ENCODE data around the gene SORCS2.
"Not testable (repeated sequence)": the region's sequence is repeated elsewhere in the genome, so short reads cannot be mapped to it uniquely, and the experiment has no call there.

Gene SORCS2

DNA sequence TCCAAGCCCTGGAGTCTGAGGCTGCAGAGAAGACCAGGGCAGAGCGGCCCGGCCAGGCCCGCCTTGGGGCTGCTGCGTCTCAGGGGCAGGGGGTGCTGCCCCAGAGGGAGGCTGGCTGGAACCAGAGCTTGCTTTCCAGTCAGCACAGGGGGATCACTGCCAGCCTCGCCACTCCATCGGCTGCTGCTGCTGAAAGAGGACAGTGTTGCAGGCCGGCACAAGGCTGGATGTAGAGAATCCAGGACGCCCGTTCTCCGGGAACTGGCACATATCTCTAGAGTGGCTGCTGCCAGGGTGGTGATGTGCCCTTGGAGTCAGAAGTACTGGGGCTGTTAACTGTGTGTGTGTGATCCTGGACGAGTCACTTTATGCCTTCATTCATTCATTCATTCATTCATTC, 31.9 kb upstream of the SORCS2 start:
- DNase-seq (ENCODE audit: low spot score) = no peak

DNA sequence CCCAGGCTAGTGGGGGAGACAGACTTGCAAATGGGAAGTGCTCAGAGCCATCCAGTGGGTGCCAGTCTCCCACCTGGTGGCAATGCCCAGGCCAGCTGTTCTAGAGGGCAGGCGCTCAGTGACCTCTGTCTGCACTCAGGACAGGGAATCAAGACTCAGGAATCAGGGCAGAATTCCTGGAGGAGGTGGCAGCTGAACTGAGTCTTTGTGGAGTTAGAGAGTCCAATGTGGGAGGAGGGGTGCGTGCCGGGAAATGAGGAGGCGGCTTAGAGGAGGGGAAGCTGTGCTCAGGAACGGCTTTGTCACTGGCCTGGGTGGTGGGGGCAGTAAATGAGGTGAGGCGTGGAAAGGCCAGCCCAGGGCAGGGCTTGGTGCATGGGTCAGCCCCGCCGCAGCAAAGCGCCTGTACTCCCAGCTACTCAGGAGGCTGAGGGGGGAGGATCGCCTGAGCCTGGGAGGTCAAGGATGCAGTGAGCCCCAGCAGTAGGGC, 31.3 kb upstream of the SORCS2 start:
- DNase-seq (ENCODE audit: low spot score) = no peak

- DNase-seq (ENCODE audit: low spot score) = no peak
Observed at GRCh38 chr4:7161721-7162214, 30.6 kb upstream of the SORCS2 start.

DNA sequence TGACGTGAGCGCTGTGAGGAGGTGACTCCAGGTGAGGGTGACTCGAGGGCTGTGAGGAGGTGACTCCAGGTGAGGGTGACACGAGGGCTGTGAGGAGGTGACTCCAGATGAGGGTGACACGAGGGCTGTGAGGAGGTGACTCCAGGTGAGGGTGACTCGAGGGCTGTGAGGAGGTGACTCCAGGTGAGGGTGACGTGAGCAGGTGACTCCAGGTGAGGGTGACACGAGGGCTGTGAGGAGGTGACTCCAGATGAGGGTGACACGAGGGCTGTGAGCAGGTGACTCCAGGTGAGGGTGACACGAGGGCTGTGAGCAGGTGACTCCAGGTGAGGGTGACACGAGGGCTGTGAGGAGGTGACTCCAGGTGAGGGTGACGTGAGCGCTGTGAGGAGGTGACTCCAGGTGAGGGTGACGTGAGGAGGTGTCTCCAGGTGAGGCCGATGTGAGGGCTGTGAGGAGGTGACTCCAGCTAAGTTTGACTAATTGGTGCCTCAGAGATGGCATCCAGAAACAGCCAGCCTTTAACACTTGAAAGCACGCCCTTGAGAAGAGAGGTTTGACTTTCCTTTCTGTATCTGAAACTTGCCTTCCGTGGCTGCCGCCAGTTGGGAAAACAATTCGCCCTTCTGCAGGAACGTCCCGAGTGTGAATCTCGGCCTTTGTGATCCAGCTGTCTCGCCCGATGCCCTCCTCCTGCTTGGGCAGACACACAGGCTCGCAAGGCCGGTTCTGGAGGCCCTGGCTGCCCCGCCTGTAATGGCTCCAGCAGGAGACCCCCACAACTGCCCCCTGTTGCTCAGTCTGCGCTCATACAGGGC, 27.1 kb upstream of the SORCS2 start:
- not testable (repeated sequence) for DNase-seq (ENCODE audit: low spot score)

DNA sequence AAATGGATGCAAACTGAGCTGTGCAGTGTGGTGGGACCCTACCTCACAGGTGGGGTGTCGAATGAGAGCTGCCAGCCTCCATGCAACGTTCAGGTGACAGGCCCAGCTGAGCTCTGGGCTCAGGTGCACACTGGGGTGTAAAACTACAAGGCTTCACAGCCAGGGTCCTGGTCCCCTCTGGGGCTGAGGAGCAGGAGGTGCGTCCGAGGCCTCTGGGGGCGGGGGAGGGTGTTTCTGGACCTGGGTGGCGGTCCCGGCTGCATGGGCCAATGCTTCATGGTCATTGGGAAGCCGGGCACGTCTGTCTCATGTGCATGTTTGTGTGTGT, 26.5 kb upstream of the SORCS2 start:
- DNase-seq (ENCODE audit: low spot score) = no peak

GRCh38 chr4:7166237-7166636, 26.1 kb upstream of the SORCS2 start:
- DNase-seq (ENCODE audit: low spot score) = no peak

GRCh38 chr4:7166981-7167700, 25.2 kb upstream of the SORCS2 start:
- no peak for DNase-seq (ENCODE audit: low spot score)

DNA sequence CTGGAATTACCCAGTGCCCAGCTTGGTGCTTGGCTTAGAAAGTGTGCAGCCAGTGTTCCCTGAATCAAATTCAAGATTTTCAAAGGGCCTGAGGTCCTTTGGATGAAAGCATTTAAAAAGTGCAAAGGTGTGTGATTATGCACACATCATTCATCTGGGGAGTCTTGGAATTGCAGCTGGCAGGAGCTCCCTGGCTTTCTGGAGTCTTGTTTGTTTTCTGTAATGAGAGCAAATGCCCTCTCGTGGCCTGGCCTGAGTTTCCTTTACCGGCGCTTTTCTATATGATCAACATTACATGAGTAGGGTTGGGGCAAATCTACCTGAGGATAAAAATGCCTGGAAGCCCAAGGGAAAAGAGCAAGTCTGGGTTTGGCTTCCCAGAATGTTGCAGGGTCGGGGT, 24.6 kb upstream of the SORCS2 start:
- no peak for DNase-seq (ENCODE audit: low spot score)

DNA sequence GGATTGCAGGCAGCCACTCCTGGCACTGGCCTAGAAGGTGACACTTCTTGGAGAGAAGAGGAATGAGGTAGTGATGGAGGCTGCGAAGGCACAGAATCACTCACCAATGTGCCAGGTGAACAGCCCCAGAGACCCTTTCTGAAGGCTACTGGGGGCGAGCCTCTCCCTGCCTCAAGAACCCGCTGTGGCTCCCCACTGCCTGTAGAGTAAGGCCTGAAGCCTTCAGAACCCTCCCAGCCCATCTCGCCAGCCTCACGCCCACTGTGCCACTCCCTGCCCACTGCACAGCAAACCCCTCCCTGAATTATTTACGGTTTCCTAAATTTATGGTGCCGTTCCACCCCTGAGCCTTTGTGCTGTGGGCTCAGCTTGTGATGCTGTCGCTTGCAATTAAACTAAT, 24.2 kb upstream of the SORCS2 start:
- no peak for DNase-seq (ENCODE audit: low spot score)

- DNase-seq (ENCODE audit: low spot score) = no peak
Observed at GRCh38 chr4:7169134-7169533, 23.2 kb upstream of the SORCS2 start.

- no peak for DNase-seq (ENCODE audit: low spot score)
Observed at GRCh38 chr4:7170012-7170411, 22.3 kb upstream of the SORCS2 start.

DNA sequence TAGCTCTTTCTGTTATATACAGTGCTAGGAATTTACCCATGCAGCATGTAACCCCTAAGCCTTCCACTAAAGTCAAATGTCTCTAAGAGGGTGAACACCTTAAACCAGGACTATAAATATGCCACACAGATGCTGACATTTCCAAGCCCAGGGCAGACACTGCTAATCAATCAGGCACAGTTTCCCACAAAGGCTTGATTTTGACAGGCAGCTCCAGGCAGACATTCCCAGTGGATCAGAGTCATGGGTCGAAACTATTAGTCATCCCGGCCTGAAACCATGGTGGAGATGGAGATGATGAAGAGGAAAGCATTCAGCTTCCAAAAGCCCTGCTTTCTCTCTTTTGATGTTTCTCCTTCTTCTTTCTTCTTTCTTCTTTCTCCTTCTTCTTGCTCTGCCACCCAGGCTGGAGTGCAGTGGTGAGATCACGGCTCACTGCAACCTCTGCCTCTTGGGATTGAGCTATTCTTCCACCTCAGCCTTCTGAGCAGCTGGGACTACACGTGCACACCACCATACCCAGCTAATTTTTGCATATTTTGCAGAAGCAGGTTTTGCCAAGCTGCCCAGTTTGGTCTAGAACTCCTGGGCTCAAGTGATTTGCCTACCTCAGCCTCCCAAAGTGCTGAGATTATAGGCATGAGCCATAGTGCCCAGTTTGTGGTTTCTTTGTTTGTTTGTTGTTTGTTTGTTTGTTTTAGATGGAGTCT, 21.0 kb upstream of the SORCS2 start:
- DNase-seq (ENCODE audit: low spot score) = no peak

- no peak for DNase-seq (ENCODE audit: low spot score)
Observed at GRCh38 chr4:7172508-7172907, 19.8 kb upstream of the SORCS2 start.

DNA sequence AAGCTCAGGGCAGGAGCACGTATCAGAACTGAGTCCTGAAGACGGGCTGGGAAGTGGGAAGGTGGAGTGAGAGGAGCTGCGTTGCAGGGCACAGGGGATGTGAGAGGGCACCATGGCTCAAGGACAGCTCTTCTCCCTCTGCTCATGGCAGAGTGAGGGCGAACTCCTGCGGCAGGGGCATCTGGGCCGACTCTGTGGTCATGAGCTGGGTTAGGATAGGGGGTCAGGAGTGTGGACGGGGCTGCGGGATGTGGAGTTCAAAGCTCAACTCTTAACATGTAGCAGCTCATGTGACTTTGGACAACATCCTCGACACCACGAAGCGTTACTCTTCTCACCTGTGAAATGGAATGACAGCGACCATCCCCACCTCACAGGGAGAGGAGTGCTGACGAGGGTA, 19.4 kb upstream of the SORCS2 start:
- DNase-seq (ENCODE audit: low spot score) = no peak

DNA sequence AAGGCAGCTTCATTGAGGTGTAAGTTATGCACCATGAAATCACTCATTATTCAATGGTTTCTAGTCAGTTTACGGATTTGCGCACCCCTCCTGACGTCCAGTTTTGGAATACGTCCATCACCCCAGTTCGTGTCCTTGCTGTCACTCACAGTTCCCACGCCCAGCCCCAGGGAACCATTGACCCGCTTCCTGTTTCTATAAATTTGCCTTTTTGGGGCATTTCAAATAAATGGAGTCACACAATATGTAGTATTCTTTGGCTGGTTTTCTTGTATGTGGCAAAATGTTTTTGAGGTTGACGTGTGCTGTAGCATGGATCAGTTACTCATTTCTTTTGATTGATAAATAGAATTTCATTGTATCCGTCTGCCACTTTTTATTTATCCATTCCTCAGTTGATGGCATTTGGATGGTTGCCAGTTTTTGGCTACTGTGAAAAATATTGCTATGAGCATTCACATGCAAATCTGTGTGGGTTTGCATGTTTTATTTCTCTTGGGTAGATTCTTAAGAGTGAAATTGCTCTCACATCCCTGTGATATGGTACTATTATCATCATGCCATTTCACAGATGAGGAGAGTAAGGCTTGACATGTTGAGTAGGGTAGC, 18.4 kb upstream of the SORCS2 start:
- DNase-seq (ENCODE audit: low spot score) = no peak

DNA sequence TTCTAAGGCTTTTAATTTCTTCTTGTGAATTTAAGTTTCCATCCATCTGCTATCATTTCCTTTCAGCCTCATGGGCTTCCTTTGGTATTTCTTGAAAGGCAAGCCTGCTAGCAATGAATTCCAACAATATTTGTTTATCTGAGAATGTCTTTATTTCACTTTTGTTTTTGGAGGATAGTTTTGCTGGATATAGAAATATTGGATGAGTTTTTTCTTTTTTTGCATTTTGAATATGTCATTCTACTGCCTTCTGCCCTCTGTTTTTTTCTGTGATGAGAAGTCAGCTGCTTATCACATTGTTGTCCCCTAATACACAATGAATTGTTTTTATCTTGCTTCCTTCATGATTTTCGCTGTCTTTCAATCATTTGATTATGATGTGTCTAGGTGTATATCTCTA, 13.2 kb upstream of the SORCS2 start:
- no peak for DNase-seq (ENCODE audit: low spot score)

- DNase-seq (ENCODE audit: low spot score) = no peak
Observed at GRCh38 chr4:7180938-7181337, 11.4 kb upstream of the SORCS2 start.

DNA sequence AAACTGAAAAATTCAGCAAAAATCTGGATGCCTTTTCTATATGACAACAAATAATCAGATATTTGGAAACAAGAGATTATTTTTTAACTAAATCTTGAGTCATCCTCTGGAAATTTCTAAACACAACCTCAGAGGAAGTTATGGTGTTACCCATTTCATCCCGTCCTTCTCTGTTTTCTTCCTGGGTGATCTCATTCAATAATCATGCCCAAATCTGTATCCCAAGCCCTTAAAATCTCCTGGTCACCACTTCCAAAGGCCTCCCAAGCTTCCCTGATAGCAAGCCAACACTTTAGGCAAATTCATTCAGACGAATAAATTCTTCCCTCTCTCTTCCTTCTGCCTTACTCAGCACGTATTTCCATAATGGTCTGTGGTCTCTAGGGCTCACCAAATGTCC, 9.7 kb upstream of the SORCS2 start:
- DNase-seq (ENCODE audit: low spot score) = no peak

GRCh38 chr4:7183161-7183560, 9.2 kb upstream of the SORCS2 start:
- no peak for DNase-seq (ENCODE audit: low spot score)

DNA sequence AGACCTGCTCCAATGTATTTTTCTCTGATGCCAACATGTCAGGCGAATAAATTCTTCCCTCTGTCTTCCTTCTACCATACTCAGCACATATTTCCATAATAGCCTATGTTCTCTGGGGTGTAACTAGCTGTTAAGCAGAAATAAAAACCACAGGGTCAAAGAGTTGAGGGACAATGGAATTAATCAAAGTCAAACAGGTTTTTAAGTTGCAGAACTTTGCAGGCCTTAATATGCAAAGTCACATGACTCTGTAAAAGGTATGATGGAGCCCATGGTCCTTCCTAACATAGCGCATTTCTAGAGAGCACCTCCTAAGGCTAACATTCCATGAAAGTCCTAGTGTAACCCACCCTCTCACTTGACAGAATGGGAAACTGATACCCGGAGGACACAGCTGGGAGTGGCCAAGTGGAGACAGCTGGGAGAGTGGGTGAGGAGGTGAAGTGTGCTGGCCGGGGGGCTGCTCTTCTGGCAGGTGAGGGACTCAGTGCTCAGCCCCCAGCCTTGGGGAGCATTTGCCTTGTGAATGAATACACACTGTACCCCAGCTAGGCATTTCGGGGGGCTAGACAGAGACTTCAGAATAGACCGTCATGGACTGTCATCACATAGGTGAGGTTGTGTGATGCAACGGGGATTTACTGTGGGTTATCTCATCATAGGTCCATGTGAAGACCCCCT, 8.4 kb upstream of the SORCS2 start:
- DNase-seq (ENCODE audit: low spot score) = no peak

DNA sequence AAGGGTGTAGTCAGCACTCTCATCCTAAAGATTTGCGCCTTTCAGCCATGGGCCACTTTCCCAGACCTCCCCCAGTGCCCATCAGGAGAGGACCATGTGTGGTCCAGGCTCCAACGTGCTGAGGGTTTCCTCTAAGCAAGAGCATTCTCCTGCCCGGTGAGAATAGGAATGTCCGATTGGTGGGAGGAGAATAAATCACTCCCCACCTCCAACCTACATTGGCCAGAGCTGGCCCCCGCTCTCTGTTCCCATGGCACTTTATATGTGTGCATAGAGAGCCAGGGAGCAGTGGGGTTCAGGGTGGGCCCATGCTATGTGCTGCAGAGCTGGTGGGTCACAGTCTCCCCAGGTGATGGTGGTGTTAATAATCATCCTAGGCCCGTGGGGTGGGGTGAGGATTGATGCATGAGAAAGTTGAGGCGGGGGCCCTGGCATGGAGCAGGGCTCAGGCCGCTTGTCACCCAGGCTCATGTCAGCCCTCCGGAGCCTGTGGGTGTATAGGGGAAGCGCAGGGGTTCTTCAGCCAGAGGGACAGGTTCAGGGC, 6.8 kb upstream of the SORCS2 start:
- DNase-seq (ENCODE audit: low spot score) = no peak

DNA sequence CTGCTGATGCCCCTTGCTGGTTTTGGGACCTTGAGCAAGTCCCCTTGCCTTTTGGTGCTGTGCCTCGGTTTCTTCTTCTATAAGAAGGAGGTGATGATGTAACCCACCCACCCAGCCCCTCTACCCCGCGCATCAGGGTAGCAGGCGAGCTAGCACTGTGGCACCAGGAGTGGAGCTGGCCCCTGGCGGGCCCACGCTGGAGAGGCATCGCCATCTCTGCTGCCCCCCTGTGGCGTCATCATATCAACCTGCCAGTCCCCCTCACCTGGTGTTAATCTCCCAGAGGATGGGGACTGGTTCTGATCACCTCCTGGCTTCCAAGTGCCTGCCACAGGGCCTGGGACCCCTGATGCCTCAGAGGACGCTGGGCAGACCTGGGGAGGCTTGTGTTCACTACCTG, 6.3 kb upstream of the SORCS2 start:
- peak; percentile 85 for DNase-seq (ENCODE audit: low spot score)
